ENCODE measurements around the gene PGLYRP4. TPM values are rescaled to one million over a fixed set of nuclear protein-coding genes. Genes with fewer than 3 reads are reported as not detected.

The PGLYRP4 gene
- total and polyA plus RNA-seq, 2 of the 4 experiments (the other 2 are of a cell fraction), result not detected

DNA sequence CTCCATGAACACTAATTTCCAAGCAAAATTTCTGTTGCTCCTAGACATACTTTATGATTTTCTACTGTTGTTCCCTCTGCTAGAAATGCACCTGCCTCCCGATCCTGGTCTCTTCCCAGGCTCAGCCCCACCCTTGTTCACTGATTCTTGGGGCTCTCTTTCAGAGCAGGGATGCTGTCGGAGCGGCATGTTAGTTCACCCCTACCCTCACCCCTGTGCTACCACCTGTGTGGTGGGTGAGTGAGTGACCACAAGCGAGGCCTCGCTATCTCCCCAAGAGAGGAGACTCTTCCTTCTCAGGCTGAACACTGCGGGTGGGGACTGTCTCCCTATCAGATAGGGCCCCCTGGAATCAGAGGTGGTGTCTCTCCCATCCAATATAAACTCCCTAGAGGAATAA lies 47.1 kb upstream of the PGLYRP4 start:
- no peak overlapping the region for H3K27ac ChIP-seq (ENCODE audit: insufficient read depth, low read length)
- H3K9ac ChIP-seq (ENCODE audit: low read depth, low read length), result no peak overlapping the region
- H3K9me1 ChIP-seq (ENCODE audit: insufficient read depth, low read length), result no peaks in the 10 kb centered on the region
- H2BK120ac ChIP-seq (ENCODE audit: low read depth, low read length), result no peak overlapping the region
- no peaks in the 10 kb centered on the region for H3K79me1 ChIP-seq (ENCODE audit: low read depth in 1 of 2, low read length in 2 of 2)
- intact Hi-C loops (cut with micrococcal nuclease), result no loop called here
- peaks cover 3% of the 10 kb centered on the region; the same call in 1 of the 2 replicates for H3K27me3 ChIP-seq (ENCODE audit: control insufficient read depth, insufficient read depth, low read length)
- in situ Hi-C loops (cut with MboI; ENCODE audit: low sequenced_read_pairs), result no loop called here
- ChIA-PET POLR2A (ENCODE audit: unreplicated experiment) (no interaction called here), CTCF (no interaction called here)
- H2BK20ac ChIP-seq (ENCODE audit: low read depth, low read length), result no peak overlapping the region
- H2BK5ac ChIP-seq (ENCODE audit: low read depth, low read length, poor library complexity, severe bottlenecking), result no peak overlapping the region
- ATAC-seq (ENCODE audit: low read depth) (no peak), DNase-seq (no peak)
- H3K18ac ChIP-seq (ENCODE audit: low read depth, low read length), result no peak overlapping the region
- H3K4ac ChIP-seq (ENCODE audit: low read depth, low read length), result no peak overlapping the region
- no peaks in the 10 kb centered on the region for H3K4me1 ChIP-seq (ENCODE audit: control insufficient read depth, insufficient read depth, low read length)
- H2AK9ac ChIP-seq (replicated peaks; ENCODE audit: low read depth, low read length, poor library complexity), result no peak overlapping the region
- no peak overlapping the region for H2AFZ ChIP-seq (replicated peaks; ENCODE audit: low read length, poor library complexity)
- no TSS peak for BruUV-seq (replicated peaks)
- H4K5ac ChIP-seq (ENCODE audit: low read depth, low read length), result no peak overlapping the region
- no peak overlapping the region for H3K4me2 ChIP-seq (ENCODE audit: low read depth, low read length)
- no peak overlapping the region for H4K8ac ChIP-seq (ENCODE audit: low read depth in 2 of 2, low read length in 2 of 2)
- H3K14ac ChIP-seq (replicated peaks; ENCODE audit: low read depth, low read length), result no peak overlapping the region
- no peaks in the 10 kb centered on the region for H3K36me3 ChIP-seq (ENCODE audit: control insufficient read depth, insufficient read depth, low read length)
- H3K9me3 ChIP-seq (ENCODE audit: control insufficient read depth, insufficient read depth, low read length), result no peaks in the 10 kb centered on the region
- H3K56ac ChIP-seq (ENCODE audit: extremely low read depth, insufficient read depth, low read length), result no peak overlapping the region
- no peak overlapping the region for H4K91ac ChIP-seq (ENCODE audit: insufficient read depth, low read depth, low read length)
- H3K4me3 ChIP-seq (ENCODE audit: insufficient read depth, low read depth, low read length), result no peak overlapping the region
- dilution Hi-C loops (cut with HindIII; ENCODE audit: low sequenced_read_pairs, unreplicated experiment), result no loop called here
- no peak overlapping the region for H2BK15ac ChIP-seq (ENCODE audit: low read depth, low read length)
- H4K20me1 ChIP-seq (ENCODE audit: insufficient read depth, low read length), result no peaks in the 10 kb centered on the region
- no peak overlapping the region for H3K23ac ChIP-seq (ENCODE audit: low read depth, low read length)
- no CpG with 5 or more reads among the region's 6 CpGs for WGBS, 2 experiments (ENCODE audit: extremely low coverage in 2 of 2, insufficient read length in 1 of 2)
- no peak overlapping the region for H2AK5ac ChIP-seq (ENCODE audit: low read depth, low read length)
- no peak for TF ChIP-seq FOS (IDR thresholded peaks at IDR 0.05; ENCODE audit: low read depth, low read length)
- no peak for TF ChIP-seq MAZ (IDR thresholded peaks at IDR 0.05; ENCODE audit: borderline replicate concordance, low read depth, low read length)
- TF ChIP-seq RFX5 (IDR thresholded peaks at IDR 0.05; ENCODE audit: low read depth, low read length), result no peak
- TF ChIP-seq NFE2L2 (IDR thresholded peaks at IDR 0.05; ENCODE audit: low read depth, low read length), result no peak
- TF ChIP-seq, protein P1, sequence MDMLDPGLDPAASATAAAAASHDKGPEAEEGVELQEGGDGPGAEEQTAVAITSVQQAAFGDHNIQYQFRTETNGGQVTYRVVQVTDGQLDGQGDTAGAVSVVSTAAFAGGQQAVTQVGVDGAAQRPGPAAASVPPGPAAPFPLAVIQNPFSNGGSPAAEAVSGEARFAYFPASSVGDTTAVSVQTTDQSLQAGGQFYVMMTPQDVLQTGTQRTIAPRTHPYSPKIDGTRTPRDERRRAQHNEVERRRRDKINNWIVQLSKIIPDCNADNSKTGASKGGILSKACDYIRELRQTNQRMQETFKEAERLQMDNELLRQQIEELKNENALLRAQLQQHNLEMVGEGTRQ (IDR thresholded peaks at IDR 0.05; ENCODE audit: low read depth, low read length), result no peak
- no peak for TF ChIP-seq POLR2A (IDR thresholded peaks at IDR 0.05; ENCODE audit: low read depth, low read length)
- no peak for TF ChIP-seq SMC3 (IDR thresholded peaks at IDR 0.05; ENCODE audit: low read depth, low read length)
- TF ChIP-seq, protein P2, sequence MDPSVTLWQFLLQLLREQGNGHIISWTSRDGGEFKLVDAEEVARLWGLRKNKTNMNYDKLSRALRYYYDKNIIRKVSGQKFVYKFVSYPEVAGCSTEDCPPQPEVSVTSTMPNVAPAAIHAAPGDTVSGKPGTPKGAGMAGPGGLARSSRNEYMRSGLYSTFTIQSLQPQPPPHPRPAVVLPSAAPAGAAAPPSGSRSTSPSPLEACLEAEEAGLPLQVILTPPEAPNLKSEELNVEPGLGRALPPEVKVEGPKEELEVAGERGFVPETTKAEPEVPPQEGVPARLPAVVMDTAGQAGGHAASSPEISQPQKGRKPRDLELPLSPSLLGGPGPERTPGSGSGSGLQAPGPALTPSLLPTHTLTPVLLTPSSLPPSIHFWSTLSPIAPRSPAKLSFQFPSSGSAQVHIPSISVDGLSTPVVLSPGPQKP (IDR thresholded peaks at IDR 0.05; ENCODE audit: borderline replicate concordance, low read depth, low read length), result no peak
- no peak for TF ChIP-seq BHLHE40 (IDR thresholded peaks at IDR 0.05; ENCODE audit: low read depth, low read length)
- TF ChIP-seq MAFK (IDR thresholded peaks at IDR 0.05; ENCODE audit: low read depth, low read length), result no peak
- no peak for TF ChIP-seq RCOR1 (IDR thresholded peaks at IDR 0.05; ENCODE audit: insufficient replicate concordance, low read length)
- TF ChIP-seq, protein P3, sequence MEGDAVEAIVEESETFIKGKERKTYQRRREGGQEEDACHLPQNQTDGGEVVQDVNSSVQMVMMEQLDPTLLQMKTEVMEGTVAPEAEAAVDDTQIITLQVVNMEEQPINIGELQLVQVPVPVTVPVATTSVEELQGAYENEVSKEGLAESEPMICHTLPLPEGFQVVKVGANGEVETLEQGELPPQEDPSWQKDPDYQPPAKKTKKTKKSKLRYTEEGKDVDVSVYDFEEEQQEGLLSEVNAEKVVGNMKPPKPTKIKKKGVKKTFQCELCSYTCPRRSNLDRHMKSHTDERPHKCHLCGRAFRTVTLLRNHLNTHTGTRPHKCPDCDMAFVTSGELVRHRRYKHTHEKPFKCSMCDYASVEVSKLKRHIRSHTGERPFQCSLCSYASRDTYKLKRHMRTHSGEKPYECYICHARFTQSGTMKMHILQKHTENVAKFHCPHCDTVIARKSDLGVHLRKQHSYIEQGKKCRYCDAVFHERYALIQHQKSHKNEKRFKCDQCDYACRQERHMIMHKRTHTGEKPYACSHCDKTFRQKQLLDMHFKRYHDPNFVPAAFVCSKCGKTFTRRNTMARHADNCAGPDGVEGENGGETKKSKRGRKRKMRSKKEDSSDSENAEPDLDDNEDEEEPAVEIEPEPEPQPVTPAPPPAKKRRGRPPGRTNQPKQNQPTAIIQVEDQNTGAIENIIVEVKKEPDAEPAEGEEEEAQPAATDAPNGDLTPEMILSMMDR (conservative IDR thresholded peaks at IDR 0.05; ENCODE audit: low read depth, low read length), result no peak
- no peak for TF ChIP-seq MXI1 (IDR thresholded peaks at IDR 0.05; ENCODE audit: borderline replicate concordance, low read depth, low read length)
